HG02852 (cell line): ENCODE data around the gene WFDC12.

ENCODE experiments used
- ATAC-seq: cut with Tn5 transposase; IDR thresholded peaks from one replicate; pipeline ENCODE4 v1.9.1; 2021; ENCODE audit warnings: mild to moderate bottlenecking, moderate library complexity; ENCODE audit not compliant: unreplicated experiment

The WFDC12 gene

DNA sequence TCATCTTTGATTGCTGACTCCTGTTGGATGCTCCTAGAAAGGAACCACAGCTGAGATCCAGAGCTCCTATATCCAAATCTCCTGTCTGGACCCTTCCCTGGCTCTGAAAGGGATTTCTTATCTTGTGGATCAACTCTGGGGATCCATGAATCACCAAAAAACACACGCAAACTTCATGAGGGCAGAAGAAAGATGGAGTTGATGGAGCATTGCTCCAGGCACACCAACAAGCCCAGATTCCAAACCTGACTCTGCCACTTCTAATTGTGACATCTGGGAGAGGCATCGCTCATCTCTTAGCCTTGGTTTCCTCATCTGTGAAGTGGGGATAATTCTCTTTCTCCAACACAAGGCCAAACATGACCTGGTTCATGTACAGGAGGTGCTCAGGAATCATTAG lies 30.1 kb downstream of the WFDC12 start:
- no peak for ATAC-seq

DNA sequence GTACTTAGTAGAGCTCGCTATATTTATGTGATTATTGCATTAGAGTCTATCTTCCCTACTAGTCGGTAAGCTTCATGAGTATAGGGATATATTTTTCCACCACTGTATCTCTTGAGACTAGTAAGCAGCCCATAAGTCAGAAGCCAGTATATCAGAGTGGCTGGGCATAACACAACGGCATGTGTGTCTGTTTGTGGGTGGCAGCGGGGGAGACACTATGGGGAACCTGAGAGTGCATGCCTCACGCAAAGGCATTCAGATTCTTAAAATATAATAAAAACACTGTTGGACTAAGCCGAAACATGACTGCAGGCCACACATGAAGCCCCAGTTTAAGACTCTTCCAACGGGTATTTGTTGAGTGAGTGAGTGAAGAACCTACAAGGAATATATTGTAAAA lies 31.4 kb downstream of the WFDC12 start:
- no peak for ATAC-seq

DNA sequence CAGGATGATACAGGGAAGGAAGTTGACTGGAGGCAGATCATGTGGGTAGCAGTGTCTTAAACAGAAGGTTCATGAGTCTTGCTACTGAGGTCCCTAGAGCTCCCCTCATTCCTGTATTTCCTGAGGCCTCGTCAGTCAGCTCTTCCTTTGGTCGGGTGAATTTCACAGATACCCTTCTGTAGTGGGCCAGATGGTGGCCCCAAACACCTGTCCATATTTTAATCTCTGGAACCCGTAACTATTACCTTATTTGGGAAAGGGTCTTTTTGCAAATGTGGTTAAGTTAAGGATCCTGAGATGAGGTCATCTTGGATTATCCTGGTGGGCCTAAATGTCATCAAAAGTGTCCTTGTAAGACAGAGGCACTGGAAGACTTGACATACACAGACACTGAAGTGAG lies 32.9 kb downstream of the WFDC12 start:
- ATAC-seq: no peak

GRCh38 chr20:45090481-45090880 lies 33.8 kb downstream of the WFDC12 start:
- no peak for ATAC-seq

GRCh38 chr20:45088247-45088646 lies 36.0 kb downstream of the WFDC12 start:
- no peak for ATAC-seq

GRCh38 chr20:45087814-45088213 lies 36.5 kb downstream of the WFDC12 start:
- ATAC-seq: no peak

DNA sequence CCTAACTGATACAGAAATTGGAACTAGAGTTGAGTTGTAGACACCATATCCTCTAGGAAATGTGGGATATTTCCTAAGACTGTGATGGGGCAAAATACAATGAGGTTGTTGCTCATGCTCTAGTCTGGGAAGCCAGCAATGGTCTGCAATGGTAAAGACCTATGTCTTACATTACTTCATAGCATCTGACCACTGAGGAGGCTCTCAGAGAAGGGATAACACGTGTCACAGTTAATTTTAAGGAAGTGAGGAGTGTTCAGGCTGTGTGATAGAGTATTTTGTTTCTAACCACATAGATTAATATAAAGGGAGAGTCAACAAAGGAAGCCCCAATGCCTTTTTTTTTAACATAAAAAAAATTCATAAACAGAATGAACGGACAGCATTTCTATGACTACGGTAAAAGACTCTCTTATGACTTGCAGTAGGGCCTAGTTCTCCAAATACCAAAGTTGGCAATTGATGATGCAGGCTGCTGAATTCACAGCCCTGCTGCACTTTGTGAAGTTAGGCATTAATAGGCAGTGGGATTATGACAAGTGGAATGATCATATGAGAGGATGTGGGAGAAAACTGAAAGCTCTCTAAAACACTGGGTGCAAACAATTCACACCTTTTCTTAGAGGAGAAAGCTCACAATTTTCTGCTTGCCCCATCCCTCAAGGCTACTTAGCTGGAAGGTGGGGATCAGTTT lies 37.0 kb downstream of the WFDC12 start:
- no peak for ATAC-seq

GRCh38 chr20:45085867-45086266 lies 38.4 kb downstream of the WFDC12 start:
- ATAC-seq: no peak

DNA sequence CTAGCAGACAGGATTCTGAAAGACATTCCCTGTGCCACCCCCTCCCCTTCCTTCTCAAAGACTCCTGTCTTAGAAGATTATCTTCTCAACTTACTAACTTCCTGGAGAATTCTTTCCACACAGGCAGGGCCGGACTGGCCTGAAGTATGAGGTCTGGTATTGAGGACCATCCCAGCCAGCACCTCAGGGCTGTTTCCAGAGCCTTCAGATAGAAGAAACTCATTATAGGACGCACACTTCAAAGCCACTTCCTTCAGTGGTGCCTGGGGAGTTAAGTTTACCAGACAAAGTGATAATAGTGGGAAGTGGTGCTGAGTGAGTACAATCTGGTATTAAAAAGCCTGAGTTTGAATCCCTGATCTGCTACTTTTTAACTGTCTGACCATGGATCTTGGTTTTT lies 39.0 kb downstream of the WFDC12 start:
- ATAC-seq: no peak

DNA sequence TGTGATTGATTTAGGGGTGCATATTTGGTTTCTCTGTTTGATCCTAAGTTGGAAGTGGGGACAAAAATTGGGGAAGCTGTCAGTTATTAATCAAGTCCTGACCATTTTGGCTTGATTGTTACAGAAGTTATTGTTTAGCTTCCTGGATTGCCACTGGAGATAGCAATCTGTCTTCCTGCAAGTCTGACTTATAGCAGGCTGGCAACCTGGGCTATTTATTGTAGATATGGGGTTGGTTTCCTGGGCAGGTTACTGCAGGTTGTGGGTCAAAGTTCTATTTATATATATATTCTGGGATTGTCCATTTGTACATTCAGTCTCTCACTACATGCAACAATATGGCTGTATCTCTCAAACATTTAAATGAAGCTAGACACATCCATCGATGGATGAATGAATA lies 41.1 kb downstream of the WFDC12 start:
- no peak for ATAC-seq

DNA sequence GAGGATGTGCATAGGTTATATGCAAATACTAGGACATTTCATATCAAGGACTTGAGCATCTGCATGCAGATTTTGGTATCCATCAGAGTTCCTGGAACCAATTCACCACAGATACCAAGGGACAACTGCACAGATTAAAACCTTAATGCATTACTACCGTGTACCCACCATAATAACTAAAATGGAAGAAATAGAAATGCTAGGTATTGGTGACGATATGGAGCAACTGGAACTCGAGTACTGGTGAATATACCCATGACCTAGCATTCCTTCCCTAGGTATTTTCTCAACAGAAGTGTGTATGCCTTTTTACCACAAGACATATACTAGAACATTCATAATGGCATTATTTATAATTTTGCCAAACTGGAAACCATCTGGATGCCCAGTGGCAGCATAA lies 41.8 kb downstream of the WFDC12 start:
- ATAC-seq: no peak

GRCh38 chr20:45080867-45081624 lies 43.2 kb downstream of the WFDC12 start:
- ATAC-seq: no peak

DNA sequence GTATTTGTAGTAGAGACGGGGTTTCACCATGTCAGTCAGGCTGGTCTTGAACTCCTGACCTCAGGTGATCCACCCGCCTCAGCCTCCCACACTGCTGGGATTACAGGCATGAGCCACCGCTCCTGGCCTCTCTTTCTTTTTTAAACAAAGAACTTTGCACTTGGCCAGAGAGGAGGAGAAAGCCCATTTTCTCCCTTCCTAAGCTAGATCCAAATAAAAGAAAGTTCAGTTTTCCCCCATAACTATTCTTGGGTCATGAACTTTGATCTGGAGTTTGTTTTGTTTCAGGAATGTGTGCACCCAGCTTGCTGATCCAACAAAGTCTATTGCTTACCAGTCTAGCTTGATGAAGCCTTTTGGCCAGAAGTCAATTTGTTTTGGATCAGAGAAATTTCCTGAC lies 46.7 kb downstream of the WFDC12 start:
- no peak for ATAC-seq
